Epithelial cell of proximal tubule (primary cell): ENCODE measurements around the gene DIPK1A. TPM values are rescaled to one million over a fixed set of nuclear protein-coding genes. Genes with fewer than 3 reads are reported as not detected.

Experiments
- DNase-seq: peaks from one replicate; pipeline ENCODE4 v3.0.0-alpha.2; 2011; ENCODE audit warnings: low read depth
- H3K4me3 ChIP-seq: 2 replicates; pipeline ENCODE4 v1.5.1; 2011; ENCODE audit warnings: low read depth, mild to moderate bottlenecking, low read length
- CTCF ChIP-seq: conservative IDR thresholded peaks from 2 replicates; pipeline ENCODE4 v1.5.1; 2012; ENCODE audit warnings: low read depth, mild to moderate bottlenecking, low read length
- total RNA-seq: library from RNA; depleted of rRNA; stranded (reverse); fragments of >200 nt; gene quantifications from 2 replicates; pipeline ENCODE4 v1.2.3, GENCODE V29; 2015

Gene DIPK1A
- total RNA-seq, 1 donor from 2014 or later = 3.1 TPM

DNA sequence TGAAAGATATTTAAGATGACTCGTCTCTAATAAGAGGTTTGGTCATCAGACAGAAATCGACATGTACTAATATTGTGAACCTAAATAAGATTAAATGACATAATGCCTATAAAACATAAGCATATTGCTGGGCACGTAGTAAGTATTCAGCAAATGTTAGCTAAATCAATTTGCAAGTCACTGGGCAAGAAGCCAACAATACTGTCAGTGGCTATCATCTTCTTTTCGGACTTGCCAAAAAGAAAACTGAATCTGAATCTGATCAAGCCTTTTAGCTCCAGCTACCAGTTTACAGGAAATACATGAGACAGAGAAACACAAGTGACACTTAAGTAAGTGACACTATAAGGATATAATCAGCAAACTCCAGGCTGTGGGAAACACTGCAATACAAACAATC, 83.5 kb downstream of the DIPK1A start:
- no peak overlapping the region for H3K4me3 ChIP-seq
- no peak for DNase-seq
- no peak for TF ChIP-seq CTCF

DNA sequence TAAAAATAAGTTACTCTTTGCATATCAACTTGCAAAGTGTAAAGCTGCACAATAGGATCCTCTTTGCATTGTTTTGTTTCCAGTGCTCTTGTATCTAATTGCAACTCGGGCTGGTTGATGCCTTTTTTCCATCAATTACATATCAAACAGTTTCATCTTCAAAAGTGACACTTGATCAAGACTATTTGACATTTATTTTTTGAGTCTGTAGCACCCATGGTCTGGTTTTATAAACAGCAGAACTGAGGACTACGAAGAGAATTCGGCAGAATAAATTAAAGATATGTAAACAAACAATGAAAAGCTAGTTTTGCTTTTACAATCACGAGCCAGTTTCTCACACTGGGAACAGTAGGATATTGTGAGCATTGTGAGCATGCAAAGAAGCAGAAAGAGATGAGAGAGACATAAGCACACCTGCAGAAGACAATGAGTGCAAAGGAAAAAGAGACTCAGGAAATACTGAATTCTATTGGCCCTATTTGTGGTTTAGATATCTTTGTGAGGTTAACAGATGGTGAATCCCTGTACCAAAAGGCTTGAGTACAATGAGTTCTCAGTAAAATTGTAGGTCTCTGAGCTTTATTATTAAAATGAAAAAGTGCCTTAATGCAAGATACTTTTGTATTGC, 84.1 kb downstream of the DIPK1A start:
- no peak for TF ChIP-seq CTCF
- DNase-seq = no peak
- H3K4me3 ChIP-seq = no peak overlapping the region

GRCh38 chr1:92876351-92876750, 84.9 kb downstream of the DIPK1A start:
- no peak for DNase-seq
- TF ChIP-seq CTCF = no peak
- H3K4me3 ChIP-seq = no peak overlapping the region

DNA sequence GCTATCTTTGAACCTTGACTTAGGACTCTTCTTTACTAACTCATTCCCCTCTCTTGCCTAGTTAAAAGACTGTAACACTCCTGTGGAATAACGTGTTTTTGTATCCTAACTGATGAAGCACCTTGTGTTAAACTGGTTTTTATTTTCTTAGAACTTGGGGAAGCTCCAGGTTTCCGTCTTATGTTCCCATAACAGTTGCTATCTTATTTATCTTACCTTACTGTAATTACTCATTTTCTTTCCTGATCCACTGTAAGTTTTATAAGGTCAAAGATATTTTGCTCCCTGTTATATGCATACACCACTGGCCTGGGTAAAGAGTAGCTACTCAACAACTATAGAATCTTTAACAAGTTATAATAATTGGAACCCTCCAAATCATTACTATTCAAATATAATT, 86.3 kb downstream of the DIPK1A start:
- no peak for DNase-seq
- no peak overlapping the region for H3K4me3 ChIP-seq

GRCh38 chr1:92872719-92873118, 88.5 kb downstream of the DIPK1A start:
- H3K4me3 ChIP-seq = no peak overlapping the region
- no peak for DNase-seq
- TF ChIP-seq CTCF = no peak

More for the DNA sequence above, 86.3 kb downstream of the DIPK1A start:
- TF ChIP-seq CTCF = no peak

- no peak for DNase-seq
- TF ChIP-seq CTCF = no peak
Measured at GRCh38 chr1:92870591-92870990, 90.7 kb downstream of the DIPK1A start.

DNA sequence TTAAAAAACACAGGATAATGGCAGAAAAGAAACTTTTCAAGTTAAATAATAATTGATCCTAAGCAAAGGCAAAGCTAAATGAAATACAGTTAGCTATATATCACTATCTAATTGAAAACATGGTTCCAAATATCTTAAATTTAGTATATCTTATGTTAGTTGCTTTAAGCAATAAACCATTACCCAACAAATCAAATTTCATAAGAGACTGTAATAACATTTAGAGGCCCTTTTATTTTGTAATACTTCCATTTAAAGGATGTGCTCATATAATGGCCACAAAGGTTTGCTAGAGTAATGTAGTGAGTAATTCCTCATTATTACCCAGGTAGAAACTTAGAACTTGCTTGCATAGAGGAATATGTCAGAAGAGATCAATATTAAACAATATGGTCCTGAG, 97.1 kb downstream of the DIPK1A start:
- H3K4me3 ChIP-seq = no peak overlapping the region
- TF ChIP-seq CTCF = no peak
- no peak for DNase-seq

More at GRCh38 chr1:92870591-92870990, 90.7 kb downstream of the DIPK1A start:
- no peak overlapping the region for H3K4me3 ChIP-seq
